Prostate gland (tissue), 2 donors: ENCODE results near the gene TMPRSS6. TPM values are rescaled to one million over a fixed set of nuclear protein-coding genes. Genes with fewer than 3 reads are reported as not detected.

Source experiments
- DNase-seq: peaks from one replicate; pipeline ENCODE4 v3.0.0-alpha.2; 2019; ENCODE audit warnings: low spot score
- H3K27ac ChIP-seq, 2 donors: fragments of 200-600 bp; sonication (generic); 2 replicates each; pipeline ENCODE4 v1.5.1; 2017 to 2019
- H3K27me3 ChIP-seq: fragments of 200-600 bp; sonication (generic); replicated peaks from 2 replicates; pipeline ENCODE4 v1.5.1; 2019; ENCODE audit not compliant: insufficient read depth
- H3K36me3 ChIP-seq, 2 donors: fragments of 200-600 bp; sonication (generic); 1 replicate in 1 of 2; 2 replicates in 1 of 2; pipeline versions ENCODE4 v1.5.1 to v1.8.1; 2017 to 2019
- H3K4me1 ChIP-seq: fragments of 200-600 bp; sonication (generic); replicated peaks from 2 replicates; pipeline ENCODE4 v1.5.1; 2019
- H3K4me3 ChIP-seq, 2 donors: fragments of 200-600 bp; sonication (generic); 2 replicates each; pipeline ENCODE4 v1.5.1; 2017 to 2019
- H3K9me3 ChIP-seq: fragments of 200-600 bp; sonication (generic); 2 replicates; pipeline ENCODE4 v1.5.1; 2017
- CTCF ChIP-seq, 4 experiments: fragments of 200-600 bp in 2 of 4; fragments of 450-650 bp in 2 of 4; sonication (generic) in 2 of 4; IDR thresholded peaks; 1 replicate in 3 of 4; 2 replicates in 1 of 4; pipeline ENCODE4 v1.5.1; 2016 to 2019; ENCODE audit warnings: antibody characterized with exemption in 4 of 4, mild to moderate bottlenecking in 2 of 4, moderate library complexity in 2 of 4
- POLR2A ChIP-seq: fragments of 450-650 bp; IDR thresholded peaks from one replicate; pipeline ENCODE4 v1.6.1; 2016; ENCODE audit warnings: antibody characterized with exemption, mild to moderate bottlenecking
- POLR2AphosphoS5 ChIP-seq: sonication (generic); formaldehyde crosslinking; IDR thresholded peaks from one replicate; pipeline ENCODE4 v1.6.1; 2017; ENCODE audit warnings: antibody characterized with exemption
- WGBS: methylation state at CpG from one replicate; pipeline ENCODE4 v1.1.5; 2018; 5-methylcytosine and 5-hydroxymethylcytosine counted together
- intact Hi-C: fragments of 100-400 bp; cut with DNase I; formaldehyde crosslinking; loops from one replicate; pipeline ENCODE4 v1.14.2; 2022
- total RNA-seq, 2 donors: library from RNA; depleted of rRNA; stranded (reverse); fragments of >200 nt; gene quantifications; one replicate each; pipeline ENCODE4 v1.1.0, GENCODE V29; 2016

Gene TMPRSS6
- total RNA-seq, 2 donors from 2014 or later, result 0.45 TPM; not detected in 1

DNA sequence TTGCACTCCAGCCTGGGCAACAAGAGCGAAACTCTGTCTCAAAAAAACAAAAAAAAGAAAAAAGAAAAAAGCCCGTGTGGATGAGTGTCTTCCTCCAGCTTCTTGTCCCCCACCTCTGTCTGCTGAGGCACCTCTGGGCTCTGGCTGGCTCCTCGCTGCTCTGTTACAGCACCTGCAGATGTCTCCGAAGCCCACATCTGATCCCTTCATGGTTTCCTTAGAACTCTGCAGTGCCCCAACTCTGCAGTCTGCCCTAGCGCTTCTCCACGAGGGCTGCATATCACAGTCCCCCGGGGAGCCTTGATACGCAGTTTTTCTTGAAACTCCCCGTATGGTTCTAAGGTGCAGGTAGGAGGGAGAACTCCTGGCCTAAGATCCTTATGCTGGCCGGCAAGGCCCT, 42.1 kb downstream of the TMPRSS6 start:
- H3K4me1 ChIP-seq, result no peaks in the 10 kb centered on the region
- peaks cover 9% of the 10 kb centered on the region for H3K27me3 ChIP-seq
- intact Hi-C loops, result no loop called here
- no peak for DNase-seq
- WGBS, result 78% methylated on average over 10 of the region's 10 CpGs
- no peak for TF ChIP-seq POLR2A
- no peak for TF ChIP-seq CTCF (IDR thresholded peaks at IDR 0.05)
- no peak for TF ChIP-seq POLR2AphosphoS5
- H3K27ac ChIP-seq, result no peak overlapping the region
- H3K4me3 ChIP-seq, result no peak overlapping the region
- no peaks in the 10 kb centered on the region for H3K36me3 ChIP-seq
- H3K9me3 ChIP-seq, result no peaks in the 10 kb centered on the region

DNA sequence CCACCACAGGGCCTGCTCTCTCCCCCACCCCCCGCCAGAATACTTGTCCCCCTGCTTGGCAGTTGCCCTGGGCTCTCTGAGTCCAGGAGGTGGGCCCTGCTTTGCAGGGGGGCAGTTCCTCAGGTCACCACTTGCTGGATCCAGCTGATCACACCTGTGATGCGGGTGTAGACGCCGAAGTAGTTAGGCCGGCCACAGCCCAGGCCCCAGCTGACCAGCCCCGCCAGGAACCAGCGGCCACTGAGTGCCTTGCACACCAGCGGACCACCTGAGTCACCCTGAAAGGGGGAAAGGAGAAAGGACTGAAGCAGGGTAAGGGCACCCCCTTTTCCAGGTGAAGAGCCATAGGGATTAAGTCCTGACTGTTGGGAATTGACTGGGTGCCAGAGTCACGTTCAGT, 43.6 kb downstream of the TMPRSS6 start:
- no peak overlapping the region for H3K4me3 ChIP-seq
- H3K36me3 ChIP-seq, result no peaks in the 10 kb centered on the region
- WGBS, result 81% methylated on average over 9 of the region's 9 CpGs
- no peaks in the 10 kb centered on the region for H3K4me1 ChIP-seq
- H3K9me3 ChIP-seq, result no peaks in the 10 kb centered on the region
- no peak for TF ChIP-seq POLR2AphosphoS5
- TF ChIP-seq POLR2A, result no peak
- TF ChIP-seq CTCF (IDR thresholded peaks at IDR 0.05), result no peak
- H3K27me3 ChIP-seq, result peaks cover 9% of the 10 kb centered on the region
- no peak overlapping the region for H3K27ac ChIP-seq
- no peak for DNase-seq
- intact Hi-C loops, result no loop called here

- no peak for TF ChIP-seq POLR2A
- no peak for TF ChIP-seq POLR2AphosphoS5
- no peak for TF ChIP-seq CTCF (IDR thresholded peaks at IDR 0.05)
- peaks cover 9% of the 10 kb centered on the region for H3K27me3 ChIP-seq
- 57% methylated on average over 3 of the region's 3 CpGs for WGBS
Measured at GRCh38 chr22:37065180-37065579, 44.3 kb downstream of the TMPRSS6 start.

GRCh38 chr22:37064553-37064952, 45.0 kb downstream of the TMPRSS6 start:
- Histone ChIP-seq H3K4me1 (no peaks in the 10 kb centered on the region), H3K9me3 (no peaks in the 10 kb centered on the region), H3K4me3 (no peak overlapping the region), H3K27ac (no peak overlapping the region), H3K27me3 (peaks cover 9% of the 10 kb centered on the region), H3K36me3 (no peaks in the 10 kb centered on the region)
- no peak for DNase-seq
- 88% methylated on average over 11 of the region's 11 CpGs for WGBS
- intact Hi-C loops, result no loop called here
- TF ChIP-seq POLR2AphosphoS5 (no peak), CTCF (IDR thresholded peaks at IDR 0.05) (no peak), POLR2A (no peak)

More at GRCh38 chr22:37065180-37065579, 44.3 kb downstream of the TMPRSS6 start:
- Histone ChIP-seq H3K27ac (no peak overlapping the region), H3K4me3 (no peak overlapping the region), H3K4me1 (no peaks in the 10 kb centered on the region), H3K36me3 (no peaks in the 10 kb centered on the region), H3K9me3 (no peaks in the 10 kb centered on the region)
- intact Hi-C loops, result no loop called here
- DNase-seq, result no peak
